Liver (tissue), 9 donors: ENCODE results near the gene SMYD4. TPM values are rescaled to one million over a fixed set of nuclear protein-coding genes. Genes with fewer than 3 reads are reported as not detected.
A peak's percentile ranks its signal among the peaks of the same experiment; 100 is the strongest.

Source experiments
- DNase-seq: peaks from one replicate; pipeline ENCODE4 v3.0.0-alpha.2; 2017; ENCODE audit warnings: low spot score
- H3K27ac ChIP-seq, 2 donors: one replicate each; pipeline ENCODE4 v1.7.0; 2013; ENCODE audit warnings: inconsistent platforms in 2 of 2, low read length in 2 of 2, control low read depth in 1 of 2, low read depth in 1 of 2, mild to moderate bottlenecking in 1 of 2
- H3K27me3 ChIP-seq, 4 donors: one replicate each; pipeline versions ENCODE4 v1.6.1 to v1.7.0; 2013; ENCODE audit warnings: low read length in 3 of 4, inconsistent platforms in 1 of 4, mild to moderate bottlenecking in 1 of 4, moderate library complexity in 1 of 4; ENCODE audit not compliant: control insufficient read depth in 4 of 4, insufficient read depth in 4 of 4
- H3K36me3 ChIP-seq, 4 donors: one replicate each; pipeline versions ENCODE4 v1.6.1 to v1.7.0; 2013; ENCODE audit warnings: low read length in 3 of 4, mild to moderate bottlenecking in 3 of 4, low read depth in 1 of 4, moderate library complexity in 1 of 4; ENCODE audit not compliant: control insufficient read depth in 4 of 4, insufficient read depth in 3 of 4
- H3K4me1 ChIP-seq, 4 donors: one replicate each; pipeline versions ENCODE4 v1.6.1 to v1.7.0; 2013; ENCODE audit warnings: low read length in 3 of 4, mild to moderate bottlenecking in 3 of 4, moderate library complexity in 1 of 4; ENCODE audit not compliant: control insufficient read depth in 4 of 4, insufficient read depth in 4 of 4
- H3K4me3 ChIP-seq, 3 donors: one replicate each; pipeline versions ENCODE4 v1.6.1 to v1.7.0; 2013; ENCODE audit warnings: low read length in 3 of 3, control low read depth in 1 of 3, low read depth in 1 of 3, mild to moderate bottlenecking in 1 of 3
- H3K9ac ChIP-seq, 2 donors: one replicate each; pipeline ENCODE4 v1.7.0; 2013; ENCODE audit warnings: low read length in 2 of 2, mild to moderate bottlenecking in 2 of 2, moderate library complexity in 2 of 2, control low read depth in 1 of 2, low read depth in 1 of 2
- H3K9me3 ChIP-seq, 4 donors: one replicate each; pipeline versions ENCODE4 v1.6.1 to v1.7.0; 2013; ENCODE audit warnings: low read length in 3 of 4; ENCODE audit not compliant: control insufficient read depth in 4 of 4
- EGR1 ChIP-seq, 2 donors: IDR thresholded peaks; 2 replicates each; pipeline ENCODE4 v1.6.1; 2016 to 2018; ENCODE audit warnings: antibody characterized with exemption in 2 of 2, low read depth in 2 of 2
- FOXA1 ChIP-seq: IDR thresholded peaks from 2 replicates; pipeline ENCODE4 v1.6.1; 2016; ENCODE audit warnings: antibody characterized with exemption
- FOXA2 ChIP-seq: IDR thresholded peaks from 2 replicates; pipeline ENCODE4 v1.6.1; 2016; ENCODE audit warnings: antibody characterized with exemption
- GABPA ChIP-seq, 2 donors: IDR thresholded peaks in 1 of 2; conservative IDR thresholded peaks in 1 of 2; 2 replicates each; pipeline ENCODE4 v1.6.1; 2016; ENCODE audit warnings: antibody characterized with exemption in 2 of 2, mild to moderate bottlenecking in 1 of 2, moderate library complexity in 1 of 2
- HNF4A ChIP-seq, 2 donors: conservative IDR thresholded peaks; 2 replicates each; pipeline ENCODE4 v1.6.1; 2016; ENCODE audit warnings: antibody characterized with exemption in 2 of 2, mild to moderate bottlenecking in 2 of 2
- HNF4G ChIP-seq: IDR thresholded peaks from 2 replicates; pipeline ENCODE4 v1.6.1; 2016; ENCODE audit warnings: antibody characterized with exemption
- JUND ChIP-seq, 2 donors: IDR thresholded peaks; 2 replicates each; pipeline ENCODE4 v1.6.1; 2016; ENCODE audit warnings: antibody characterized with exemption in 2 of 2
- NR2F2 ChIP-seq: IDR thresholded peaks from 2 replicates; pipeline ENCODE4 v1.6.1; 2016; ENCODE audit warnings: antibody characterized with exemption
- RAD21 ChIP-seq, 2 donors: IDR thresholded peaks; 2 replicates each; pipeline ENCODE4 v1.6.1; 2016; ENCODE audit warnings: antibody characterized with exemption in 2 of 2, mild to moderate bottlenecking in 2 of 2
- RXRA ChIP-seq, 2 donors: IDR thresholded peaks; 2 replicates each; pipeline ENCODE4 v1.6.1; 2017 to 2018; ENCODE audit warnings: antibody characterized with exemption in 2 of 2, mild to moderate bottlenecking in 1 of 2
- SP1 ChIP-seq: IDR thresholded peaks from 2 replicates; pipeline ENCODE4 v1.6.1; 2018; ENCODE audit warnings: antibody characterized with exemption, mild to moderate bottlenecking
- TAF1 ChIP-seq: conservative IDR thresholded peaks from 2 replicates; pipeline ENCODE4 v1.6.1; 2016; ENCODE audit warnings: antibody characterized with exemption, mild to moderate bottlenecking
- YY1 ChIP-seq: IDR thresholded peaks from 2 replicates; pipeline ENCODE4 v1.6.1; 2016; ENCODE audit warnings: antibody characterized with exemption, mild to moderate bottlenecking
- WGBS: extraction: QIAGEN DNeasy Blood & Tissue Kit; methylation state at CpG from one replicate; pipeline ENCODE4 v1.1.7; 2013; 5-methylcytosine and 5-hydroxymethylcytosine counted together
- polyA plus RNA-seq, 2 donors: library from polyadenylated mRNA; stranded (reverse) in 1 of 2; unstranded in 1 of 2; fragments of 200-250 nt in 1 of 2; fragments of >200 nt in 1 of 2; fragmentation: Nextera tagmentation in 1 of 2; extraction: Ambion mirVana in 1 of 2; gene quantifications; one replicate each; pipeline versions ENCODE4 v1.2.1 to v1.2.3, GENCODE V29; 2013 to 2015
- total RNA-seq, 2 donors: library from RNA; depleted of rRNA; stranded (reverse); fragments of >200 nt; gene quantifications; one replicate each; pipeline ENCODE4 v1.2.3, GENCODE V29; 2014
- TF ChIP-seq, protein P1 (sequence below): fragments of 150-350 bp; IDR thresholded peaks from 2 replicates; pipeline ENCODE4 v1.5.1; 2017; ENCODE audit warnings: improper control_type of control experiment, low read depth, low read length; ENCODE audit not compliant: missing input control
- TF ChIP-seq, protein P2 (sequence below): IDR thresholded peaks from 2 replicates; pipeline ENCODE4 v1.6.1; 2016; ENCODE audit warnings: antibody characterized with exemption
- TF ChIP-seq, protein P3 (sequence below): IDR thresholded peaks from 2 replicates; pipeline ENCODE4 v1.6.1; 2016; ENCODE audit warnings: antibody characterized with exemption
- TF ChIP-seq, protein P4 (sequence below): IDR thresholded peaks from 2 replicates; pipeline ENCODE4 v1.6.1; 2016; ENCODE audit warnings: antibody characterized with exemption, mild to moderate bottlenecking
- TF ChIP-seq, protein P5 (sequence below): IDR thresholded peaks from 2 replicates; pipeline ENCODE4 v1.6.1; 2016; ENCODE audit warnings: antibody characterized with exemption
- donor health status: healthy.
- donor health status: healthy.
- donor health status: healthy.
- donor health status: healthy.
- donor health status: healthy.

SMYD4 gene
- total and polyA plus RNA-seq, 4 donors = 2.2 to 9.5 (median 5.2) TPM

DNA sequence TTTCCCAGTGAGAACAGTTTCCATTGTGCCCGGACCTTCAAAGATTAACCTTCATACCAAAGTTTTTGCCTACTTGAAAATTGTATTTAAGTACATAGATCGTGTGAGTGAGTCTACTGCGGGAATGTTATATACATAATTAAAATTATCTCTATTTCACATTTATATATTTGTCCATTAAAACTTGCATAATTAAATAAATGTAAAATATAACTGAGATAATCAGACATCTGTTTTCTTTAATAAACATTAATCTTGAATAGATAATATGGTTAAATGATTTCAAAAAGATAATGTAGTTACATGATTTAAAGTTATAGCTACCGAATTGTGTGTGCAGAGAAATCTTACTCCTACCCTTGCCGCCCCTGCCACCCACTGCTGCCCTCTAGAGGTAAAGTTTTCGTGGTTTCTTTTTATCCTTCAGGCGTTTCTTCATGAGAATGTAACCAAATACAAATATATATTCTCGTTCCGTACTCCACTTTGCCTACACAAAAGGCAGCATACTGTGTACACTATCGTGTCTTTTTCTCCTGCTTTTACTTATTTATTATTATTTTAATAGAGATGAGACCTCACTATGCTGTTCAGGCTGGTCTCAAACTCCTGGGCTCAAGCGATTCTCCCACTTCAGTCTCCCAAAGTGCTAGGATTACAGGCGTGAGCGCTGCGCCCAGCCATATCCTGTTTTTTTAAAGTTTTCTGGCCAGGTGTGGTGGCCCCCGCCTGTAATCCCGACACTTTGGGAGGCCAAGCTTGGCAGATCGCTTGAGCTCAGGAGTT is 35.7 kb upstream of the SMYD4 start:
- WGBS = 52% methylated on average over 17 of the region's 17 CpGs
- H3K27ac ChIP-seq = no peak overlapping the region
- H3K9ac ChIP-seq = no peak overlapping the region
- no peaks in the 10 kb centered on the region for H3K9me3 ChIP-seq
- no peaks in the 10 kb centered on the region for H3K4me1 ChIP-seq
- H3K36me3 ChIP-seq = peaks cover 2 to 16% (median 4%) of the 10 kb centered on the region in 4 donors
- peak; percentile 69 for DNase-seq
- no peak overlapping the region for H3K4me3 ChIP-seq
- TF ChIP-seq RXRA (IDR thresholded peaks at IDR 0.05) (no peak), TAF1 (no peak), RAD21 (IDR thresholded peaks at IDR 0.05) (peak; percentile 86 to 88), FOXA1 (no peak)
- TF ChIP-seq, protein P1, sequence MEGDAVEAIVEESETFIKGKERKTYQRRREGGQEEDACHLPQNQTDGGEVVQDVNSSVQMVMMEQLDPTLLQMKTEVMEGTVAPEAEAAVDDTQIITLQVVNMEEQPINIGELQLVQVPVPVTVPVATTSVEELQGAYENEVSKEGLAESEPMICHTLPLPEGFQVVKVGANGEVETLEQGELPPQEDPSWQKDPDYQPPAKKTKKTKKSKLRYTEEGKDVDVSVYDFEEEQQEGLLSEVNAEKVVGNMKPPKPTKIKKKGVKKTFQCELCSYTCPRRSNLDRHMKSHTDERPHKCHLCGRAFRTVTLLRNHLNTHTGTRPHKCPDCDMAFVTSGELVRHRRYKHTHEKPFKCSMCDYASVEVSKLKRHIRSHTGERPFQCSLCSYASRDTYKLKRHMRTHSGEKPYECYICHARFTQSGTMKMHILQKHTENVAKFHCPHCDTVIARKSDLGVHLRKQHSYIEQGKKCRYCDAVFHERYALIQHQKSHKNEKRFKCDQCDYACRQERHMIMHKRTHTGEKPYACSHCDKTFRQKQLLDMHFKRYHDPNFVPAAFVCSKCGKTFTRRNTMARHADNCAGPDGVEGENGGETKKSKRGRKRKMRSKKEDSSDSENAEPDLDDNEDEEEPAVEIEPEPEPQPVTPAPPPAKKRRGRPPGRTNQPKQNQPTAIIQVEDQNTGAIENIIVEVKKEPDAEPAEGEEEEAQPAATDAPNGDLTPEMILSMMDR = peak; percentile 67
- H3K27me3 ChIP-seq = no peaks in the 10 kb centered on the region

DNA sequence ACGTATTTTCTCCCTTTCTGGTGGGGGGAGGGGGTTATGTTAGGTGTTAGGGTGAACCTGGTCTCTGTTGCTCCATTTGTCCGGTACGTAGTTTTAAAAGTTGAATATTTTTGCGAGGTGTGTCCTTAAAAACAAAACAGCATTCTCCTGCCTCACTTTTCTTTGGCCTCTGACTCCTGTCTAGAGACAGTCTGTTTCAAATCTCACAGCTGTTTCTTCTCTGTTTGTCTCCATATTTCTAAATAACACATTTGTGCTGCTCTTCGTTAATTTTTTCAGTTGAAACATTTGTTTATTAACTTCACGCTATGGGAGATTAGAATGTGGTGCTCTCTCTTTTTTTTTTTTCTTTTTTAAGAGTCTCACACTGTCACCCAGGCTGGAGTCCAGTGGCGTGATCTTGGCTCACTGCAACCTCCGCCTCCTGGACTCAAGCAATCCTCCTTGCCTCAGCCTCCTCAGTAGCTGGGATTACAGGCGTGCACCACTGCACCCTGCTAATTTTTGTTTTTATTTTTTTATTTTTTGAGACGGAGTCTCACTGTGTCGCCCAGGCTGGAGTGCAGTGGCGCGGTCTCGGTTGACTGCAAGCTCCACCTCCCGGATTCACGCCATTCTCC is 31.8 kb upstream of the SMYD4 start:
- TF ChIP-seq RAD21 (IDR thresholded peaks at IDR 0.05) (no peak), FOXA1 (no peak), HNF4A (conservative IDR thresholded peaks at IDR 0.05) (no peak), TAF1 (no peak), EGR1 (IDR thresholded peaks at IDR 0.05; ENCODE audit: low read depth in 2 of 2) (no peak), JUND (IDR thresholded peaks at IDR 0.05) (no peak), GABPA (IDR thresholded peaks at IDR 0.05 in 1 of 2, conservative IDR thresholded peaks at IDR 0.05 in 1 of 2) (no peak), RXRA (IDR thresholded peaks at IDR 0.05) (no peak), NR2F2 (no peak), FOXA2 (no peak), HNF4G (no peak), SP1 (no peak), YY1 (no peak)
- TF ChIP-seq, protein P2, sequence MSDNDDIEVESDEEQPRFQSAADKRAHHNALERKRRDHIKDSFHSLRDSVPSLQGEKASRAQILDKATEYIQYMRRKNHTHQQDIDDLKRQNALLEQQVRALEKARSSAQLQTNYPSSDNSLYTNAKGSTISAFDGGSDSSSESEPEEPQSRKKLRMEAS = no peak
- TF ChIP-seq, protein P1 = no peak
- TF ChIP-seq, protein P3, sequence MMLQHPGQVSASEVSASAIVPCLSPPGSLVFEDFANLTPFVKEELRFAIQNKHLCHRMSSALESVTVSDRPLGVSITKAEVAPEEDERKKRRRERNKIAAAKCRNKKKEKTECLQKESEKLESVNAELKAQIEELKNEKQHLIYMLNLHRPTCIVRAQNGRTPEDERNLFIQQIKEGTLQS = no peak
- TF ChIP-seq, protein P4, sequence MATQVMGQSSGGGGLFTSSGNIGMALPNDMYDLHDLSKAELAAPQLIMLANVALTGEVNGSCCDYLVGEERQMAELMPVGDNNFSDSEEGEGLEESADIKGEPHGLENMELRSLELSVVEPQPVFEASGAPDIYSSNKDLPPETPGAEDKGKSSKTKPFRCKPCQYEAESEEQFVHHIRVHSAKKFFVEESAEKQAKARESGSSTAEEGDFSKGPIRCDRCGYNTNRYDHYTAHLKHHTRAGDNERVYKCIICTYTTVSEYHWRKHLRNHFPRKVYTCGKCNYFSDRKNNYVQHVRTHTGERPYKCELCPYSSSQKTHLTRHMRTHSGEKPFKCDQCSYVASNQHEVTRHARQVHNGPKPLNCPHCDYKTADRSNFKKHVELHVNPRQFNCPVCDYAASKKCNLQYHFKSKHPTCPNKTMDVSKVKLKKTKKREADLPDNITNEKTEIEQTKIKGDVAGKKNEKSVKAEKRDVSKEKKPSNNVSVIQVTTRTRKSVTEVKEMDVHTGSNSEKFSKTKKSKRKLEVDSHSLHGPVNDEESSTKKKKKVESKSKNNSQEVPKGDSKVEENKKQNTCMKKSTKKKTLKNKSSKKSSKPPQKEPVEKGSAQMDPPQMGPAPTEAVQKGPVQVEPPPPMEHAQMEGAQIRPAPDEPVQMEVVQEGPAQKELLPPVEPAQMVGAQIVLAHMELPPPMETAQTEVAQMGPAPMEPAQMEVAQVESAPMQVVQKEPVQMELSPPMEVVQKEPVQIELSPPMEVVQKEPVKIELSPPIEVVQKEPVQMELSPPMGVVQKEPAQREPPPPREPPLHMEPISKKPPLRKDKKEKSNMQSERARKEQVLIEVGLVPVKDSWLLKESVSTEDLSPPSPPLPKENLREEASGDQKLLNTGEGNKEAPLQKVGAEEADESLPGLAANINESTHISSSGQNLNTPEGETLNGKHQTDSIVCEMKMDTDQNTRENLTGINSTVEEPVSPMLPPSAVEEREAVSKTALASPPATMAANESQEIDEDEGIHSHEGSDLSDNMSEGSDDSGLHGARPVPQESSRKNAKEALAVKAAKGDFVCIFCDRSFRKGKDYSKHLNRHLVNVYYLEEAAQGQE = no peak
- TF ChIP-seq, protein P5, sequence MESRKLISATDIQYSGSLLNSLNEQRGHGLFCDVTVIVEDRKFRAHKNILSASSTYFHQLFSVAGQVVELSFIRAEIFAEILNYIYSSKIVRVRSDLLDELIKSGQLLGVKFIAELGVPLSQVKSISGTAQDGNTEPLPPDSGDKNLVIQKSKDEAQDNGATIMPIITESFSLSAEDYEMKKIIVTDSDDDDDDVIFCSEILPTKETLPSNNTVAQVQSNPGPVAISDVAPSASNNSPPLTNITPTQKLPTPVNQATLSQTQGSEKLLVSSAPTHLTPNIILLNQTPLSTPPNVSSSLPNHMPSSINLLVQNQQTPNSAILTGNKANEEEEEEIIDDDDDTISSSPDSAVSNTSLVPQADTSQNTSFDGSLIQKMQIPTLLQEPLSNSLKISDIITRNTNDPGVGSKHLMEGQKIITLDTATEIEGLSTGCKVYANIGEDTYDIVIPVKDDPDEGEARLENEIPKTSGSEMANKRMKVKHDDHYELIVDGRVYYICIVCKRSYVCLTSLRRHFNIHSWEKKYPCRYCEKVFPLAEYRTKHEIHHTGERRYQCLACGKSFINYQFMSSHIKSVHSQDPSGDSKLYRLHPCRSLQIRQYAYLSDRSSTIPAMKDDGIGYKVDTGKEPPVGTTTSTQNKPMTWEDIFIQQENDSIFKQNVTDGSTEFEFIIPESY = no peak
- Histone ChIP-seq H3K27ac (no peak overlapping the region), H3K4me3 (no peak overlapping the region), H3K36me3 (peaks cover 2 to 11% (median 7%) of the 10 kb centered on the region in 4 donors), H3K27me3 (no peaks in the 10 kb centered on the region), H3K9me3 (no peaks in the 10 kb centered on the region), H3K4me1 (no peaks in the 10 kb centered on the region), H3K9ac (no peak overlapping the region)
- WGBS = 95% methylated on average over 16 of the region's 16 CpGs
- no peak for DNase-seq
